SU-DHL-6 (cell line): ENCODE results near the gene CBLN2.
A peak's percentile ranks its signal among the peaks of the same experiment; 100 is the strongest.

Experiments used
- H2AFZ ChIP-seq: fragments of 200-600 bp; sonication (generic); 2 replicates; pipeline ENCODE4 v1.6.1; 2014; ENCODE audit warnings: low read depth, mild to moderate bottlenecking, moderate library complexity, mixed read lengths, antibody characterized with exemption, low read length; ENCODE audit not compliant: severe bottlenecking
- H3F3A ChIP-seq: fragments of 200-600 bp; shearing (Covaris generic); 2 replicates; pipeline ENCODE4 v1.6.0; 2016; ENCODE audit warnings: antibody characterized with exemption, mild to moderate bottlenecking; ENCODE audit not compliant: insufficient read depth
- H3K27ac ChIP-seq: fragments of 200-600 bp; sonication (generic); 2 replicates; pipeline ENCODE4 v1.5.1; 2016; ENCODE audit warnings: low read depth, mild to moderate bottlenecking, low read length, moderate library complexity, mixed read lengths
- H3K27me3 ChIP-seq: fragments of 200-600 bp; sonication (generic), shearing (Covaris generic); 2 replicates; pipeline ENCODE4 v1.6.0; 2014; ENCODE audit warnings: mild to moderate bottlenecking, low read length
- H3K36me3 ChIP-seq: fragments of 200-600 bp; sonication (generic); 2 replicates; pipeline ENCODE4 v1.6.1; 2014; ENCODE audit warnings: mild to moderate bottlenecking, low read length, mixed read lengths
- H3K4me2 ChIP-seq: fragments of 300-600, 200-600 bp; shearing (Covaris generic), sonication (generic); 2 replicates; pipeline ENCODE4 v1.6.0; 2014; ENCODE audit warnings: low read length, low read depth, mild to moderate bottlenecking; ENCODE audit not compliant: poor library complexity, severe bottlenecking
- H3K4me3 ChIP-seq: fragments of 200-600 bp; sonication (generic); 2 replicates; pipeline ENCODE4 v1.5.1; 2014; ENCODE audit warnings: antibody characterized with exemption, low read length, mild to moderate bottlenecking, mixed read lengths; ENCODE audit not compliant: insufficient read depth, poor library complexity, severe bottlenecking
- H3K79me2 ChIP-seq: fragments of 200-600 bp; sonication (generic); 2 replicates; pipeline ENCODE4 v1.6.1; 2014; ENCODE audit warnings: mild to moderate bottlenecking, low read length, moderate library complexity; ENCODE audit not compliant: insufficient read depth
- H3K9ac ChIP-seq: fragments of 200-600 bp; sonication (generic); 2 replicates; pipeline ENCODE4 v1.7.0; 2014; ENCODE audit warnings: mild to moderate bottlenecking, low read length
- H3K9me2 ChIP-seq: fragments of 200-600 bp; sonication (generic); replicated peaks from 2 replicates; pipeline ENCODE4 v1.6.1; 2014; ENCODE audit warnings: low read length; ENCODE audit not compliant: insufficient read depth
- H3K9me3 ChIP-seq: fragments of 200-600 bp; sonication (generic); 2 replicates; pipeline ENCODE4 v1.6.1; 2014; ENCODE audit warnings: low read length, mixed read lengths; ENCODE audit not compliant: insufficient read depth
- H4K20me1 ChIP-seq: fragments of 200-600 bp; sonication (generic); 2 replicates; pipeline ENCODE4 v1.6.1; 2014; ENCODE audit warnings: low read depth, mild to moderate bottlenecking, antibody characterized with exemption, low read length, moderate library complexity, mixed read lengths
- EZH2phosphoT487 ChIP-seq: fragments of 200-600 bp; sonication (generic), shearing (Covaris generic); conservative IDR thresholded peaks from 2 replicates; pipeline ENCODE4 v1.6.1; 2018; ENCODE audit warnings: mild to moderate bottlenecking, antibody characterized with exemption, low read length, moderate library complexity, mixed read lengths
- TF ChIP-seq, protein P1 (sequence below): fragments of 200-600 bp; sonication (generic); IDR thresholded peaks from one replicate; pipeline ENCODE4 v1.5.1; 2017; ENCODE audit warnings: antibody characterized with exemption, mild to moderate bottlenecking, low read length, moderate library complexity; ENCODE audit not compliant: insufficient read depth, poor library complexity, severe bottlenecking

CBLN2 gene

GRCh38 chr18:72544092-72544886 is at the start of gene CBLN2:
Gene CBLN2 (minus strand): TSS chr18:72544342. CDS start chr18:72542160, 2,182 bp downstream.
- no peak for TF ChIP-seq EZH2phosphoT487
- TF ChIP-seq, protein P1, sequence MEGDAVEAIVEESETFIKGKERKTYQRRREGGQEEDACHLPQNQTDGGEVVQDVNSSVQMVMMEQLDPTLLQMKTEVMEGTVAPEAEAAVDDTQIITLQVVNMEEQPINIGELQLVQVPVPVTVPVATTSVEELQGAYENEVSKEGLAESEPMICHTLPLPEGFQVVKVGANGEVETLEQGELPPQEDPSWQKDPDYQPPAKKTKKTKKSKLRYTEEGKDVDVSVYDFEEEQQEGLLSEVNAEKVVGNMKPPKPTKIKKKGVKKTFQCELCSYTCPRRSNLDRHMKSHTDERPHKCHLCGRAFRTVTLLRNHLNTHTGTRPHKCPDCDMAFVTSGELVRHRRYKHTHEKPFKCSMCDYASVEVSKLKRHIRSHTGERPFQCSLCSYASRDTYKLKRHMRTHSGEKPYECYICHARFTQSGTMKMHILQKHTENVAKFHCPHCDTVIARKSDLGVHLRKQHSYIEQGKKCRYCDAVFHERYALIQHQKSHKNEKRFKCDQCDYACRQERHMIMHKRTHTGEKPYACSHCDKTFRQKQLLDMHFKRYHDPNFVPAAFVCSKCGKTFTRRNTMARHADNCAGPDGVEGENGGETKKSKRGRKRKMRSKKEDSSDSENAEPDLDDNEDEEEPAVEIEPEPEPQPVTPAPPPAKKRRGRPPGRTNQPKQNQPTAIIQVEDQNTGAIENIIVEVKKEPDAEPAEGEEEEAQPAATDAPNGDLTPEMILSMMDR, result peak; percentile 42
- H3K36me3 ChIP-seq, result no peaks in the 10 kb centered on the region
- H3K79me2 ChIP-seq, result no peaks in the 10 kb centered on the region
- no peak within 1 kb of the TSS for H3K4me3 ChIP-seq
- H3K9me3 ChIP-seq, result no peaks in the 10 kb centered on the region
- no peak within 1 kb of the TSS for H2AFZ ChIP-seq
- H3K9ac ChIP-seq, result no peak within 1 kb of the TSS
- H3K27me3 ChIP-seq, result no peaks in the 10 kb centered on the region
- H3K4me2 ChIP-seq, result no peak within 1 kb of the TSS
- no peaks in the 10 kb centered on the region for H4K20me1 ChIP-seq
- no peaks in the 10 kb centered on the region for H3F3A ChIP-seq
- no peak within 1 kb of the TSS for H3K27ac ChIP-seq
- H3K9me2 ChIP-seq, result no peaks in the 10 kb centered on the region

GRCh38 chr18:72588360-72588759 is 44.2 kb upstream of the CBLN2 start:
- Histone ChIP-seq H3K9me3 (peaks cover 5% of the 10 kb centered on the region; the same call in 1 of the 2 replicates), H3K4me3 (no peak overlapping the region), H4K20me1 (no peaks in the 10 kb centered on the region), H3K9ac (no peak overlapping the region), H3K4me2 (no peak overlapping the region), H3K27ac (no peak overlapping the region), H3K27me3 (no peaks in the 10 kb centered on the region), H3K36me3 (no peaks in the 10 kb centered on the region), H2AFZ (no peak overlapping the region), H3F3A (no peaks in the 10 kb centered on the region), H3K9me2 (no peaks in the 10 kb centered on the region), H3K79me2 (no peaks in the 10 kb centered on the region)
- TF ChIP-seq, protein P1, result no peak
- no peak for TF ChIP-seq EZH2phosphoT487

DNA sequence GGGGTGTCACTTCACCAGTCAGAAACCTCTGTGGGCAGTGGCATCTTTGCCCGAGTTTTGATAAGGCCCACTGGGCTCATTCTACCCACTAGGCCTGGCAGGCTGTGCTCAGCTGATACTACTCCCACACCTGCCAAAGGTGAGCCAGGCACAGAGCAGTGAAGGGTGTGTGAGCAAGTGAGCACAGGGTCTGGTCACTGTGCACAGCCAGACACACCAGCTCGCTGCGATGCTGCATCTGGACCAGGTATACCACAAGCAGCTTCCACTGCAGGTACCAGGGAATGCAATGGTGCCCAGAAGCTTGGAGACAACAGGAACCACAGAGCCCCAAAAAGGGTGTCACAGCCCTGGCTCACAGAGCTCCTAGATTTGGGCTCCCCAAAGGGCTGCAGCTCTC is 40.6 kb upstream of the CBLN2 start:
- Histone ChIP-seq H3K9me2 (no peaks in the 10 kb centered on the region), H2AFZ (no peak overlapping the region), H3K9ac (no peak overlapping the region), H3K9me3 (peaks cover 5% of the 10 kb centered on the region; the same call in 1 of the 2 replicates), H3K79me2 (no peaks in the 10 kb centered on the region), H3K27ac (no peak overlapping the region), H3K36me3 (no peaks in the 10 kb centered on the region), H4K20me1 (no peaks in the 10 kb centered on the region), H3K27me3 (no peaks in the 10 kb centered on the region), H3K4me3 (no peak overlapping the region), H3F3A (no peaks in the 10 kb centered on the region), H3K4me2 (no peak overlapping the region)
- TF ChIP-seq, protein P1, result no peak
- TF ChIP-seq EZH2phosphoT487, result no peak
